HEK293 (cell line): Measurements from ENCODE around the gene SCN4A.

Experiments
- CTCF ChIP-seq: fragments of 450-650 bp; formaldehyde crosslinking; IDR thresholded peaks from 2 replicates; pipeline ENCODE4 v1.5.1; 2016; ENCODE audit warnings: missing biosample characterization, missing genetic modification characterization
- GLI4 ChIP-seq: fragments of 450-650 bp; formaldehyde crosslinking; IDR thresholded peaks from 2 replicates; pipeline ENCODE4 v1.5.1; 2016; ENCODE audit warnings: missing biosample characterization, missing genetic modification characterization
- HOXA7 ChIP-seq: sonication (generic); formaldehyde crosslinking; IDR thresholded peaks from 2 replicates; pipeline ENCODE4 v1.8.1; 2022; ENCODE audit warnings: missing genetic modification reagents, borderline replicate concordance
- PRDM1 ChIP-seq: fragments of 450-650 bp; formaldehyde crosslinking; IDR thresholded peaks from 2 replicates; pipeline ENCODE4; 2016; ENCODE audit warnings: missing biosample characterization, missing genetic modification characterization
- REST ChIP-seq: fragments of 450-650 bp; formaldehyde crosslinking; IDR thresholded peaks from 2 replicates; pipeline ENCODE4 v1.5.1; 2016; ENCODE audit warnings: missing biosample characterization, missing genetic modification characterization
- SP2 ChIP-seq: fragments of 450-650 bp; formaldehyde crosslinking; IDR thresholded peaks from 2 replicates; pipeline ENCODE4 v1.5.1; 2016; ENCODE audit warnings: missing biosample characterization, missing genetic modification characterization
- TCF7L2 ChIP-seq: IDR thresholded peaks from 2 replicates; pipeline ENCODE4 v1.6.1; 2011; ENCODE audit warnings: low read depth, mild to moderate bottlenecking, inconsistent platforms, low read length, moderate library complexity, borderline replicate concordance
- ZBTB10 ChIP-seq: fragments of 450-650 bp; formaldehyde crosslinking; IDR thresholded peaks from 2 replicates; pipeline ENCODE4 v1.5.1; 2016; ENCODE audit warnings: missing biosample characterization, missing genetic modification characterization
- ZBTB48 ChIP-seq: fragments of 450-650 bp; formaldehyde crosslinking; IDR thresholded peaks from 2 replicates; pipeline ENCODE4 v1.5.1; 2016; ENCODE audit warnings: missing biosample characterization, missing genetic modification characterization
- ZNF148 ChIP-seq: fragments of 450-650 bp; formaldehyde crosslinking; IDR thresholded peaks from 2 replicates; pipeline ENCODE4 v1.5.0; 2017; ENCODE audit warnings: missing biosample characterization, missing genetic modification characterization, borderline replicate concordance
- ZNF423 ChIP-seq: fragments of 450-650 bp; formaldehyde crosslinking; IDR thresholded peaks from 2 replicates; pipeline ENCODE4 v1.5.1; 2016; ENCODE audit warnings: missing biosample characterization, missing genetic modification characterization
- ZNF501 ChIP-seq: fragments of 450-650 bp; formaldehyde crosslinking; IDR thresholded peaks from 2 replicates; pipeline ENCODE4 v1.5.1; 2016; ENCODE audit warnings: missing biosample characterization, missing genetic modification characterization
- ZNF513 ChIP-seq: fragments of 450-650 bp; IDR thresholded peaks from 2 replicates; pipeline ENCODE4 v1.5.1; 2018; ENCODE audit warnings: missing biosample characterization, missing genetic modification characterization
- ZNF785 ChIP-seq: fragments of 450-650 bp; formaldehyde crosslinking; IDR thresholded peaks from 2 replicates; pipeline ENCODE4 v1.5.1; 2016; ENCODE audit warnings: missing biosample characterization, missing genetic modification characterization

GRCh38 chr17:63932721-63933120 is 40.0 kb downstream of the SCN4A start:
- no peak for TF ChIP-seq CTCF (tag by site-specific recombination)
- no peak for TF ChIP-seq GLI4 (tag by site-specific recombination)
- no peak for TF ChIP-seq ZBTB48 (tag by site-specific recombination)
- TF ChIP-seq TCF7L2 = no peak
- no peak for TF ChIP-seq ZBTB10 (tag by site-specific recombination)
- no peak for TF ChIP-seq ZNF423 (tag by site-specific recombination)
- no peak for TF ChIP-seq ZNF513 (tag by site-specific recombination)
- no peak for TF ChIP-seq ZNF148 (tag by site-specific recombination)
- TF ChIP-seq HOXA7 (CRISPR knock-in tag) = no peak
- TF ChIP-seq PRDM1 (tag by site-specific recombination) = no peak
- TF ChIP-seq ZNF785 (tag by site-specific recombination) = no peak
- TF ChIP-seq ZNF501 (tag by site-specific recombination) = no peak
- TF ChIP-seq REST = no peak
- TF ChIP-seq SP2 (tag by site-specific recombination) = no peak
